Sigmoid colon (tissue), 7 donors: ENCODE results near the gene ST6GALNAC4. TPM values are rescaled to one million over a fixed set of nuclear protein-coding genes. Genes with fewer than 3 reads are reported as not detected.

Source experiments
- DNase-seq: peaks from one replicate; pipeline ENCODE4 v3.0.0-alpha.2; 2019
- H3K27ac ChIP-seq, 4 donors: fragments of 200-600 bp; sonication (generic); one replicate each; pipeline ENCODE4 v1.5.1; 2016 to 2019; ENCODE audit warnings: mild to moderate bottlenecking in 1 of 4
- H3K27me3 ChIP-seq, 3 donors: fragments of 200-600 bp; sonication (generic); one replicate each; pipeline ENCODE4 v1.5.1; 2019; ENCODE audit warnings: mild to moderate bottlenecking in 1 of 3
- H3K36me3 ChIP-seq, 4 donors: fragments of 200-600 bp; sonication (generic); one replicate each; pipeline ENCODE4 v1.5.1; 2016 to 2019
- H3K4me1 ChIP-seq, 4 donors: fragments of 200-600 bp; sonication (generic); one replicate each; pipeline ENCODE4 v1.5.1; 2017 to 2019
- H3K4me3 ChIP-seq, 4 donors: fragments of 200-600 bp; sonication (generic); one replicate each; pipeline ENCODE4 v1.5.1; 2017 to 2019; ENCODE audit warnings: mild to moderate bottlenecking in 2 of 4, moderate library complexity in 1 of 4
- H3K9me3 ChIP-seq, 4 donors: fragments of 200-600 bp in 3 of 4; sonication (generic) in 3 of 4; one replicate each; pipeline versions ENCODE4 v1.5.1 to v1.6.1; 2013 to 2019
- EP300 ChIP-seq, 4 donors: sonication (generic); formaldehyde crosslinking; IDR thresholded peaks; one replicate each; pipeline ENCODE4 v1.6.1; 2017; ENCODE audit warnings: antibody characterized with exemption in 4 of 4
- POLR2A ChIP-seq, 2 donors: fragments of 450-650 bp; IDR thresholded peaks; one replicate each; pipeline ENCODE4 v1.6.1; 2016; ENCODE audit warnings: antibody characterized with exemption in 2 of 2, mild to moderate bottlenecking in 2 of 2, moderate library complexity in 2 of 2
- POLR2AphosphoS5 ChIP-seq, 4 donors: sonication (generic); formaldehyde crosslinking; IDR thresholded peaks; one replicate each; pipeline ENCODE4 v1.6.1; 2017; ENCODE audit warnings: antibody characterized with exemption in 4 of 4
- WGBS, 2 donors: extraction: QIAGEN DNeasy Blood & Tissue Kit; methylation state at CpG; one replicate each; pipeline ENCODE4 v1.1.7; 2013; 5-methylcytosine and 5-hydroxymethylcytosine counted together
- intact Hi-C: fragments of 100-400 bp; cut with DNase I; formaldehyde crosslinking; loops from one replicate; pipeline ENCODE4 v1.15.1; 2023
- polyA plus RNA-seq, 3 donors: library from polyadenylated mRNA; stranded (reverse); fragments of 200-250 nt; gene quantifications; one replicate each; pipeline ENCODE4 v1.2.3, GENCODE V29; 2013
- total RNA-seq, 4 donors: library from RNA; depleted of rRNA; stranded (reverse); fragments of >200 nt; gene quantifications; one replicate each; pipeline ENCODE4 v1.1.0, GENCODE V29; 2016
- TF ChIP-seq, protein P1 (sequence below), 4 experiments: fragments of 450-650 bp in 3 of 4; fragments of 200-600 bp in 1 of 4; IDR thresholded peaks; one replicate each; pipeline ENCODE4 v1.5.1; 2016 to 2019; ENCODE audit warnings: antibody characterized with exemption in 4 of 4, mild to moderate bottlenecking in 3 of 4, moderate library complexity in 2 of 4
- donor health status: healthy with polysubstance abuse.
- donor health status: Bipolar disorder and iron deficiency.
- donor health status: healthy.

Gene ST6GALNAC4
- total and polyA plus RNA-seq, 7 donors = 22.8 to 51.1 (median 27.0) TPM

DNA sequence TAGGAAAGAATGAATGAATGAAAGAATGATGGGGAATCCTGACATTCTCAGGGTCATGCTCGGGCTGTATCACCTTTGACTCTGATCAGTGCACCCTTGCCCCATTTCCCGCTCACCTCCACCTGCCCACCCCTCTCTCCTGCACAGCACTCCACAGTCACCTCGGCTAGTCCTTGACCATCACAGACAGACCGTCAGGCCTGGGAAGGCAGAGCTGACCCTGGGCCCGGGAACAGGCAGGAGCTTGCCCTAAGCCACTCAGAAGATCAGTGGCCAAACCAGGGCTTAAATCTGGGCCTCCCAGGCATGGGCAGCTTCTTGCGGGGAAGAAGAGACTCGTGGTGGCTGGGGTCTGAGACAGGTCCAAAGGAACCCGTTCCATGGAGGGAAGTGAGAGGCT, 21.0 kb downstream of the ST6GALNAC4 start:
- Histone ChIP-seq H3K27ac (no peak overlapping the region), H3K4me1 (peaks cover 0 to 41% (median 39%) of the 10 kb centered on the region in 4 donors), H3K36me3 (peaks cover 40 to 53% (median 44%) of the 10 kb centered on the region in 4 donors), H3K9me3 (peaks cover 0 to 3% (median 0%) of the 10 kb centered on the region in 4 donors), H3K27me3 (no peaks in the 10 kb centered on the region), H3K4me3 (no peak overlapping the region)
- intact Hi-C loops = no loop called here
- no peak for TF ChIP-seq POLR2AphosphoS5 (IDR thresholded peaks at IDR 0.05)
- no peak for TF ChIP-seq EP300 (IDR thresholded peaks at IDR 0.05)
- no peak for TF ChIP-seq POLR2A (IDR thresholded peaks at IDR 0.05)
- TF ChIP-seq, protein P1, sequence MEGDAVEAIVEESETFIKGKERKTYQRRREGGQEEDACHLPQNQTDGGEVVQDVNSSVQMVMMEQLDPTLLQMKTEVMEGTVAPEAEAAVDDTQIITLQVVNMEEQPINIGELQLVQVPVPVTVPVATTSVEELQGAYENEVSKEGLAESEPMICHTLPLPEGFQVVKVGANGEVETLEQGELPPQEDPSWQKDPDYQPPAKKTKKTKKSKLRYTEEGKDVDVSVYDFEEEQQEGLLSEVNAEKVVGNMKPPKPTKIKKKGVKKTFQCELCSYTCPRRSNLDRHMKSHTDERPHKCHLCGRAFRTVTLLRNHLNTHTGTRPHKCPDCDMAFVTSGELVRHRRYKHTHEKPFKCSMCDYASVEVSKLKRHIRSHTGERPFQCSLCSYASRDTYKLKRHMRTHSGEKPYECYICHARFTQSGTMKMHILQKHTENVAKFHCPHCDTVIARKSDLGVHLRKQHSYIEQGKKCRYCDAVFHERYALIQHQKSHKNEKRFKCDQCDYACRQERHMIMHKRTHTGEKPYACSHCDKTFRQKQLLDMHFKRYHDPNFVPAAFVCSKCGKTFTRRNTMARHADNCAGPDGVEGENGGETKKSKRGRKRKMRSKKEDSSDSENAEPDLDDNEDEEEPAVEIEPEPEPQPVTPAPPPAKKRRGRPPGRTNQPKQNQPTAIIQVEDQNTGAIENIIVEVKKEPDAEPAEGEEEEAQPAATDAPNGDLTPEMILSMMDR (IDR thresholded peaks at IDR 0.05) = no peak
- DNase-seq = no peak
- 95% methylated on average over 8 of the region's 8 CpGs for WGBS, 2 donors

DNA sequence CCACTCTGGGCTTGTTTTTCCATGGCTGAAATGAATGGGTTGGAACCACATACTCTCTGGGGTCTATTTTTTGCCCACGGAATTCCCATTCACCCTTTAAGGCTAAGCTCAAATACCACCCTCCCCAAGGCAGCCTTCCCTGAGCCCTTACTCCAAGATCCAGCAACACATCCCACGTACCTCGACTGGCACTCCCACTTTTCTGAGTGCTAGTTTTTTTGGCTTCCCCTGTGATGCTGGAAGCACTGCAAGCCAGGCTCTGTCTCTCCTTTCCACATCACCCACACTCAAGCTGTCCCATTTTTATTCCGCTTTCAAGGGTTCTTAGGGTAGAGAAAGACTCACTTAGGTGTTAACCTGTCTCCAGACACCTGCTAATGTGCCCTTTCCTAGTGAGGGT, 23.4 kb downstream of the ST6GALNAC4 start:
- 95 to 99% methylated on average over 4 of the region's 4 CpGs for WGBS, 2 donors
- TF ChIP-seq POLR2A (IDR thresholded peaks at IDR 0.05) (no peak), EP300 (IDR thresholded peaks at IDR 0.05) (no peak), POLR2AphosphoS5 (IDR thresholded peaks at IDR 0.05) (no peak)
- TF ChIP-seq, protein P1 (IDR thresholded peaks at IDR 0.05) = no peak
- Histone ChIP-seq H3K27me3 (no peaks in the 10 kb centered on the region), H3K36me3 (peaks cover 49 to 71% (median 54%) of the 10 kb centered on the region in 4 donors), H3K27ac (no peak overlapping the region), H3K9me3 (peaks cover 0 to 3% (median 0%) of the 10 kb centered on the region in 4 donors), H3K4me1 (peaks cover 0 to 25% (median 23%) of the 10 kb centered on the region in 4 donors), H3K4me3 (no peak overlapping the region)
- no peak for DNase-seq
- intact Hi-C loops = no loop called here

DNA sequence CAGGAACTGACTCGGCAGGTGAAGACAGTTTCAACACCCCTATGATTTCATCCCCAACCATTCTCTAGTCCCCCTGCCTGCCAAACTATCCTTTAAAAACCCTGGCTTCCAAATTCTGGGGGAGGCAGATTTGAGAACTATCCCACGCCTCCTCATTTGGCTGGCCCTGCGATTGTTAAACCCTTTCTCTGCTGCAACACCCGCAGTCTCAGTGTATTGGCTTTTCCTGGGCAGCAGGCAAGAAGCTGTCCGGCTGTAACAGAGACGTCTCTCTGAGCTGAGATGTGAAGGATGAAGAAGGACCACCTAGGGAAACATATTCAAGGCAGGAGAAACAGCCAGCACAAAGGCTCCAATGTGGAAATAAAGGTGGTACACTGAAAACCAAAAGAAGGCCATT, 24.0 kb downstream of the ST6GALNAC4 start:
- WGBS, 2 donors = 85 to 97% methylated on average over 6 of the region's 6 CpGs

DNA sequence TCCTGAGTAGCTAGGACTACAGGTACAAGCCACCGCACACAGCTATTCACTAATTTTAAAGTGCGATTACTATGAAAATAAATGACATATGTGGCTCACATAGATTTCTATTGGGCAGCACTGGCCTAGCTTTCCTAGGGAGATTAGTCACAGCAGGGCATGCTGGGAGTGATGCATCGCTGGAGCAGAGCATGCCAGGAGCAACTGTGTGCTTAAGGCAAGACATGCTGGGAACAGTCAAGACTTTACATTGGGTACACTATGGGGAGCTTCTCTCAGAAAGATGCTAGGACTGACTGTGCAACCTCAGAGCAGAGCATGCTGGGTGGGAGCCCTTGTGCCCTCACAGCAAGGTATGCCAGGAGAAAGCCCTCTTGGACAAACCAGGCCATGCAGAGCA, 26.8 kb downstream of the ST6GALNAC4 start:
- no peak for TF ChIP-seq POLR2A (IDR thresholded peaks at IDR 0.05)
- TF ChIP-seq, protein P1 (IDR thresholded peaks at IDR 0.05) = no peak
- no peak for TF ChIP-seq EP300 (IDR thresholded peaks at IDR 0.05)
- no peak for TF ChIP-seq POLR2AphosphoS5 (IDR thresholded peaks at IDR 0.05)
- intact Hi-C loops = no loop called here
- Histone ChIP-seq H3K36me3 (peaks cover 59 to 90% (median 70%) of the 10 kb centered on the region in 4 donors), H3K9me3 (peaks cover 0 to 3% (median 0%) of the 10 kb centered on the region in 4 donors), H3K27ac (no peak overlapping the region), H3K27me3 (no peaks in the 10 kb centered on the region), H3K4me3 (no peak overlapping the region), H3K4me1 (no peaks in the 10 kb centered on the region)
- no peak for DNase-seq
- 94 to 95% methylated on average over 3 of the region's 3 CpGs for WGBS, 2 donors

More for the DNA sequence above, 24.0 kb downstream of the ST6GALNAC4 start:
- Histone ChIP-seq H3K4me3 (no peak overlapping the region), H3K27ac (no peak overlapping the region), H3K9me3 (peaks cover 0 to 3% (median 0%) of the 10 kb centered on the region in 4 donors), H3K36me3 (peaks cover 53 to 77% (median 58%) of the 10 kb centered on the region in 4 donors), H3K27me3 (no peaks in the 10 kb centered on the region), H3K4me1 (peaks cover 0 to 20% (median 18%) of the 10 kb centered on the region in 4 donors)
- intact Hi-C loops = no loop called here
- no peak for TF ChIP-seq EP300 (IDR thresholded peaks at IDR 0.05)
- TF ChIP-seq, protein P1 (IDR thresholded peaks at IDR 0.05) = no peak
- DNase-seq = no peak

DNA sequence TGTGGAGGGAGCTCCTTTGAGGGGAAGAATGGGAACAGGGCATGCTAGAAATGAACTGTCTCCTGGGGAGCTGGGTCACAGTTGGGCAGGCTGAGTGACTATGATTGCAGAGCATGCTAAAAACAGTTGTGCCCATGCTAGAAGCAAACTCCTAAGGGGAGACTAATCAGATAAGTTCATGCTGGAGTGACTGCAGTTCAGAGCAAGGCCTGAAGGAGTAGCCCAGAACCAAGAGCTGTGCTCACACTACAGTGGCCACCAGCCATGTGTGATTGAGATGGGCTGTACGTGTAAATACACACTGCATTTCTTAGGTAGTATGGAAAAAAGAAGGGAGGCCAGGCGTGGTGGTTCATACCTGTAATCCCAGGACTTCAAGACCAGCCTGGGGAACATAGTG, 29.0 kb downstream of the ST6GALNAC4 start:
- Histone ChIP-seq H3K4me3 (no peak overlapping the region), H3K36me3 (peaks cover 36 to 70% (median 48%) of the 10 kb centered on the region in 4 donors), H3K27me3 (no peaks in the 10 kb centered on the region), H3K4me1 (peaks cover 0 to 4% (median 0%) of the 10 kb centered on the region in 4 donors), H3K27ac (no peak overlapping the region), H3K9me3 (no peaks in the 10 kb centered on the region)
- WGBS, 2 donors = 78 to 88% methylated on average over 2 of the region's 2 CpGs
- no peak for TF ChIP-seq EP300 (IDR thresholded peaks at IDR 0.05)
- no peak for TF ChIP-seq POLR2A (IDR thresholded peaks at IDR 0.05)
- no peak for TF ChIP-seq POLR2AphosphoS5 (IDR thresholded peaks at IDR 0.05)
- TF ChIP-seq, protein P1 (IDR thresholded peaks at IDR 0.05) = no peak
- intact Hi-C loops = no loop called here
- no peak for DNase-seq
